Umbilical cord (tissue), 2 donors: ENCODE results near the gene ARHGAP15. TPM values are rescaled to one million over a fixed set of nuclear protein-coding genes. Genes with fewer than 3 reads are reported as not detected.

ENCODE experiments used
- DNase-seq: peaks from one replicate; pipeline ENCODE4 v3.0.0-alpha.2; 2015; ENCODE audit warnings: low spot score
- total RNA-seq: library from RNA; depleted of rRNA; stranded (reverse); fragments of >200 nt; gene quantifications from one replicate; pipeline ENCODE4 v1.2.3, GENCODE V29; 2014; ENCODE audit warnings: low replicate concordance; ENCODE audit not compliant: insufficient read depth

ARHGAP15 gene
- total RNA-seq, 1 donor from 2014 or later = 54.2 TPM

GRCh38 chr2:143686585-143687164 lies 557.5 kb downstream of the ARHGAP15 start:
- no peak for DNase-seq

DNA sequence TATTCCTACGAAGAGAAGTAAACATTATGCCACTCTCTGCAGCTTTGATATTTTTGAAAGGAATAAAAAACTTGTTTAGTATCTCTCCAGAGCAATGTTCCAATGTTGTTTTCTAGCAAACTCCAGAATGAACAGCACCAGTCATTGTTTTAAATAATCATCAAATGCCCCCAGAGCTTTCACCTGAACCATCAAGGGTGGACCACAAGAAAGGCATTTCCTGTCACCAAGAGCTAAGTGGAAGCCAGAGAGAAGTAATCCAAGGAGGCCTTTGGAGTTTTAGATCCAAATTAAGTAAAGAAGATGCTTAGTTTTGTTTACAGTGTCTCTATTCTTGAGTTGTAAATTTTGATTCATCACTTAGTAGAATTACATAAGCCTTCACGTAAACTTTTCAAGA lies 559.0 kb downstream of the ARHGAP15 start:
- DNase-seq = no peak

DNA sequence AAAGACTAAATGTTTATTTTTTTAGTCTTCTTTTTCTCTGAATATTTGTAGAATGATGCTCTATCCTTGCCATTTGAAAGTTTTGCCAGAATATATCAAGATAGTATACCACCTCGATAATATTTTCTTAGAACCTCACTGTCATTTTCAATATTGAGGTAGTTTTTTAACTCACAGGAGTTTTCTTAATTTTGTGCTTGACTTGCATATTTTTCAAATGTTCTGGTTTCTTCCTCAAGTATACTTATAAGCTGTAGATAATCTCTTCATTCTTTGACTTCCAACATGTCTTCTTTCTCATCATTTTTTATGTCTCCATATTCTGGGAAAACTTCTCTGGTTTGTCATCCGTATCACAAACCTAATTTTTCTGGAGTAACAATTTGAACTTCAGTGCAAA lies 559.6 kb downstream of the ARHGAP15 start:
- DNase-seq = no peak

DNA sequence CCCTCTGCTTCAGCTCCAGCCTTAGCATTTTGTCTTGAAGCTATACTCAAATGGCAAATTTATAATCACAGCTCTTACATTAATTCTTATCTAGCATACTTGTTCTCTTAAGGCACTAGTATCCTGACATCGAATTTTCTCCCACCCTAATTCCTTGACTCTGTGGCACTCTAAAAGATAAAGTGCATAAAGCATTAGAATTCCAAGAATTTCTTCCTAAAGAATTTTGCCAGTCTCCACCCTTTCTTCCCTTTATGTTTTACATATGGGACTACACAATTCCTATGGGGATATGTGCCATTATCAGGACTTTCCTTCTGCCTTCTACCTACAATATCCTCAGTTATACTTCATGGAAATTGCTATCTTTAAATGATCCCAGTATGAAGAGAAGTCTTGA lies 560.3 kb downstream of the ARHGAP15 start:
- no peak for DNase-seq

DNA sequence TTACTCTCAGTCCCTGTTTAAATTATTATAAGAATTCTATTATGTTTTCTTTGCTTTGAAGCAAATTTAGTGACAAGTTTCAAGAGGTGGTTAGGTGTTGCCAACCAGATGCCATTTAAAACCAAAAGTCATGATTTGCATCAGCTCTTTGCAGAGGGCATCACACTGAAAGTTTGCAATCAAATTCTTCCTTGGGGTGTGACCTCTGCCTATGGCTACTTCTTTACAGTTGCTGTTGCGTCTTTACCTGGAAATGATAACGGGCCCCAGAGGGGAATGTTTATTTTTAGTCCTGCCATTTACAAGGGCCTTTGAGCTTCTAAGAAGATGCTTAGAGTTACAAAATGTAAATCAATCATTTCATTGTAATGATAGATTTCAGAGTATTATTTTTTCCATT lies 561.0 kb downstream of the ARHGAP15 start:
- DNase-seq = no peak

GRCh38 chr2:143691121-143691520 lies 561.9 kb downstream of the ARHGAP15 start:
- DNase-seq = no peak

DNA sequence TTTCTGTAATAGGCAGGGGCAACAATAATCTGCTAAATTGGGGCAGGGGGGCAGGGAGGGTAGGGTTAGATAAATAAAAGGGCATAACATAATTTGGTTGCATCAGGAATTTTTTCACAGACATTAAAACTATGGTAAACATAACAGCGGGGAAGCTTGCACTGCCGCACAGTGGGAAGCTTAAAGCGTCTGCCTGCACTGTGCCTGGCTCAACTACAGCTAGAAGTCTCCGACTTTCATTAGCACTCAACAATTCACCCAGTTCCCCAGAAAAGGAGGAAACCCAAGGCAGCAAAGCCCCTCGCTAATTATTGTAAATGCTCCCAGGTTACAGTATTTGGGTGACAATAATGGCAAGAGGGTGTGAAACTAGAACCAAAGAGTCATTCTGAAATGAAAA lies 562.9 kb downstream of the ARHGAP15 start:
- no peak for DNase-seq

DNA sequence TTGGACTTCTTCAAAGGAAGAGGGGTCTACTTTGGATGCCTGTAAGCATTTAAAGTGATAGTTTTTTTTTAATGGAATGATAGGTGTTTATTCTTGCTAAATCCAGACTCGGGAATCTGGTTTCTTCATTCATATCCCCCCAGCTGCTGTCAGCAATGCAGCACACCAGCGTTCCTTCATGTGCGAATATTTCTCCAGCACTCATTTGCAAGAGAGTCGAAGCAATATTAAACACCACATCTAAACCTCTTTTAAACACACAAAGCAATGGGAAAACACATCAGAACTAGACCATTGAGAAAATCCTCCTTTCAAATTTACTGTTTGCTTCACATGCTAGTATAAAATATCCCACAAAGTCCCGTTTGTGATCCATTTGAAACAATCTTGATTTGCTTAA lies 563.7 kb downstream of the ARHGAP15 start:
- DNase-seq = peak; percentile 25

DNA sequence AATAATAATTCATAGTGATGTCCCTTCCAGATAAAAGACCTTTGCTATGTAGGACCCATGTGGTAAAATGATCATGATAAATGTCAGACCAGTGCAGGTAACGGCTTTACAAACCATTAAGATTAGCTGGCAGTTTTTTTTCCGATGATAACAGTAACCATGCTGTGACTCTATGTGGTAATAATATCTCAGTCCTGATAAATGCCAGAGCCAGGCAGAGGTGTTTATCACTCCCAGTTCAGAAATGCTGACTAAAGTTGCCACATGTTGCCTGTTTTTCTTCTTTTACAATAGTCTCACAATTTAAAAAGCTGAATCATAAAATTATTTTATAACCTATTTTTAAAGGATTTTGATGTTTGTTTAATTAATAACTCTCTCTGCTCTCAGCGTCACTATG lies 565.1 kb downstream of the ARHGAP15 start:
- peak; percentile 83 for DNase-seq

DNA sequence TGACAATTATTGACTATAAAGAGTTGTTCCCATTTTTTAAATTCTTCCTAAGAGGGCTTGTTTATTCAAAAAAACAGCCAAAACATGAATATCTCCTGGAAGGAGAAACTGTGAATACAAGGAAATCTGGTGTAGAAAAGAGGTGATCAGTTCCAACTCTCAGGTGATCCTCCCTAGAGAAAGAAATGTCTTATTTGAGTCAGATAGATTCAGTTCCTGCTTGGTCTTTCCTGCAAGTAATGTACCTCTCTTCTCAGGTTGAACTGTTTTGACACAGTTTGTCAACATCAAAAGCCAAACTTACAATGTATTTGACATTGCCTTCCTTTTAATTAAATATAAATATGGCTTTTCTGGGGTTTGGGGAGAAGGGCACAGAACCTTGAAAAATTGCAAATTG lies 567.4 kb downstream of the ARHGAP15 start:
- DNase-seq = no peak

GRCh38 chr2:143697744-143698143 lies 568.5 kb downstream of the ARHGAP15 start:
- no peak for DNase-seq

DNA sequence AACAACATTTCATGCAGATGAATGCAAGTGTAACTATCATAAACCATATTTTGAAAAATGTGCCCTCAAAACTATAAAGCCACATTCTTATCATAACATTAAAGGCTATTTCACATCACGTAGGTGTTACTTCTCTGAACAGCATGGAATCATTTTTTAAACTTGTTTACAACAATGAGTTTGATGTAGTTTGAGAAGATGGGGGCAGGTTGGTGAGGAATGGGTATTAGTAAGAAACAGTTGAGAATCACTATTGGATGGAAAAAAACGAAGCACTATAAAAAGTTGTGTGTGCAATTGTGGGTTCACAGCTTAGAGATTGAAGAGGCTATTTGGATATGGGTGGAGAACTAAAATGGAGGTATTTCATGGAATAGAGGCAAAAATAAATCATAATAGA lies 569.1 kb downstream of the ARHGAP15 start:
- no peak for DNase-seq

DNA sequence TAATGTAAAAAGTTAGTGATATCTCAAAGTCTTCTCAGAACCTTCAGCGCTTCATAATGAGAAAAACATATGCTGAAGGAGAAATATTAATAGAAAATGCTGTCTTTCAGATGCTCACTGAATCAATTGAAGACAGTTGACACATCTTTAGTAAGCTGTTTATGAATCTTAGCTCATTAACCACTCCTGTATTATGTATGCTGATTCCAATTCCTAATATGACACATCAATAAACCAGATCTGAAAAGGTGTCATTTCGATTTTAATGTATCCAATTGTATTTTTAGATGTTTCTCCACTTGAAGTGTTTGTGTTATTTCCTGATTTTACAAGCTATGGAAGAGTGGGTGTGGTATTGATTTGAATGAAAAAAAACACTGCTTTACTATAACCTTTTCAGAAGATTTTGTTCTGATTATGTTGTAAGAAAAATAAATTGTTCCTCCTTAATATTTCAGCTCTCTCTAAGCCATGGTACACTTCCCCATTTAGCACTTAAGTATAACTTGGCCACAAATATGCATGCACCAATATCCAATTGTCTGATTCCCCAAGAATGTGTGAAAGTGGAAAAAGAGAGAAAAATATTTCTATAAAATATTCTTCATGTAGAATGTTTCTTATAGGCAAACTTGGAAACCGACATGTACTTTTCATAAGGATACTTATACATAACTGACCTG lies 569.8 kb downstream of the ARHGAP15 start:
- no peak for DNase-seq

DNA sequence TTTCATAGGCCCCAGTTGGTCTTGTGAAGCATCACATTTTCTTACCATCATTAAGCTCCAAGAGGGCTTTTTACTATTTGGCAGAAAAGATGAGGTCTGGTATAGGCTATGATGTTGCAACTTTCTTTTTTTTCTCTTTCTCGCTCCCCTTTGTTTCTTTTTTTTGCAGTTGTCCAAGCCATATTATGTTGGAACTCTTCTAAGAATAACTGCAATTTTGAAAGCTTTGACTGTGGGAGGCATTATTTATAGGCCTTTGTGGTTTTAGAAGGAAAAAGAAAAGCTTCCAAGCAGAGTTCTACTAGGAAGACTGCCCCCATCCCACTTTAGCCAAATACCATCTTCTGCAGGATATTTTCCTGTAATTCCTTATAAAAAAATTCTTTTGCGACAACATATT lies 571.6 kb downstream of the ARHGAP15 start:
- DNase-seq = peak; percentile 22

- DNase-seq = no peak
Observed at GRCh38 chr2:143701785-143702184, 572.6 kb downstream of the ARHGAP15 start.

- DNase-seq = no peak
Observed at GRCh38 chr2:143702931-143703330, 573.7 kb downstream of the ARHGAP15 start.

DNA sequence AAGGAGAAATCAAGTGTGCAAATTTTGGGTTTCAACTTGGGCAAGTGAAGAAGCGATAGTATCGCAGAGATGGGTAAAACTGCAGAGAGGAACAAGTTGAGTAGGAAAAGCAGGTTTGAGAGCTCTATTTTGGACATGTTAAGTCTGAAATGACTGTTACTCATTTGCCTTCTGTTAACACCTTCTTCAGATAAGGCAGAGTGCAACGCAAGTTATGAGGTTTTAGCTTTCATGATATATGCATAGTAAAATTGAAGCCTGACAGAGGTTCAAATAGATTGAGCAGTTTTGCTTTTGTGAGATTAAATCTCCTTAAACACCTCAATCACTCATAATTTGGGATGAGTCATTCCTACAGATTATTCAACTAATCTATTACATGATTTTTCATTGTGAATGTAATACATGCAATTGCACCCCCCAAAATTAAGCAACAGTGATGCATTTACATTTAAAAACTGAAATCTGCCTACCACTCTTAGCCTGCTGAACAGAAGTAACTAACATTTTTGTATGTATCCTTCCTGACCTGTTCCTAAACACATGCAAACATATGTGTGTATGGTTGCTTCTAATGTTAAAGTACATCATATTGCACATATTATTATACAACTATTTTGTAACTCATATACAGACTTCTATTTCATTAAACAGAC lies 575.4 kb downstream of the ARHGAP15 start:
- peak; percentile 59 for DNase-seq

DNA sequence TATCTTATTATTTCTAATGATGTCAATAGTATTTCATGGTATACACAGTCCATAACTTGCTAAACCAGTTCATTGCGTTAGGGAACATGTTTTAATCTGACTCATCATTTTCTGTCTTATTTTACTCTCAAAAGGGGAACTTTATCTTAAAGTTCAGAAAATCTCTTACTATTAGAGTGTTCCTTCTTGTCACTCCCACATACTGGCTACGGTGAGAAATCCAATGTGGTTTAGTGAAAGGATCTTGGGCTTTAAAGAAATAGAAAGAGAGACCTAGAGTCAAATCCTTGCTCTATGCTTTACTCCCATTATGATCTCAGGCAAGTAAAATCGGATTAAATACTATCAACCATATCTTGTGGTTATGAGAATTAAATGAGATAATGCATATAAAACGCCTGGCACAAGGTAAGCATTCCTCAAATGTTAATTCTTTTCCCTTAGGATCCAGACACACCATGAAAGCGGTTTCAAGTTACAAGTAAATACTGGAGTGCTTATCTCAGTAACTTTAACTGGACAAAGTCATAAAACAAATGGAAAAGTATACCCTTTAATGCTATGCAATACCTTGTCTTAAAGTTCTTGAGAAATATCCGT lies 576.0 kb downstream of the ARHGAP15 start:
- peak; percentile 98 for DNase-seq

DNA sequence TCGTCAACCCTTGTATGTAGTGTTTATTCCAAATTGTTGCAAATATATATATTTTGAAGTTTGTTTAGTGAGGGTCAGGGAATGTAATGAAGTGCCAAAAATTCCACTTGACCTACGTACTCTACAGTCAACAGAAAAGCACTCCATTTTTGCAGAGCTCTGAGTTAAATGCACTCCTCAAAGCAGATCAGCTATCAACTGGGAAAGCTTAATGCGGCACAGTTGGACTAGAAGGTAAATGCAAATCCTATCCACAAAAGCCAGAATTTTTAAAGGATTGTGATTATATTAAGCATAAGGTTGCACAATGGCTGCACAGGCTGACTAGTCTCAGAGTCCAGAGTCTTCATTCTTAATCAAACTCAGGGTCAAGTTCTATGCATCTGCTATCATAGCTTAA lies 577.1 kb downstream of the ARHGAP15 start:
- DNase-seq = peak; percentile 97

- peak; percentile 57 for DNase-seq
Observed at GRCh38 chr2:143708682-143709081, 579.5 kb downstream of the ARHGAP15 start.

DNA sequence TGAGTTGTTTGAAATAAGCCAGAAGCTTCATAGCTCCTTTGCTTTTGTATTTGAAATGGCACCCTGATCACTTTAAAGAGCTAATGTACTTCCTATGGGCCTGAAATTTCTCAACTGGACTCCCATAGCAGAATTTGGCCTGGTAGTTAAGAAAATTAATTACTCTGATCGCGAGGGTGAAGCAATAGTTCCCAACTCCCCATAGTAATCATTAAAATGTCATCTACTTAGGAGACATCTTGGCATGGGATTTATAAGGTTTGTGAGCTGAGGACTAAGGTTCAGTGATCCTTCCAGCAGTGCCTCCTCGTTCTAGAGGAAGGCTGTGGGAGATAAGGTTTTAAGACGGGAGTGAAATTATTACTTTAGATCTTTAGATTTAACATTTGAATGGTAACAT lies 581.0 kb downstream of the ARHGAP15 start:
- DNase-seq = no peak

- no peak for DNase-seq
Observed at GRCh38 chr2:143710879-143711278, 581.7 kb downstream of the ARHGAP15 start.

DNA sequence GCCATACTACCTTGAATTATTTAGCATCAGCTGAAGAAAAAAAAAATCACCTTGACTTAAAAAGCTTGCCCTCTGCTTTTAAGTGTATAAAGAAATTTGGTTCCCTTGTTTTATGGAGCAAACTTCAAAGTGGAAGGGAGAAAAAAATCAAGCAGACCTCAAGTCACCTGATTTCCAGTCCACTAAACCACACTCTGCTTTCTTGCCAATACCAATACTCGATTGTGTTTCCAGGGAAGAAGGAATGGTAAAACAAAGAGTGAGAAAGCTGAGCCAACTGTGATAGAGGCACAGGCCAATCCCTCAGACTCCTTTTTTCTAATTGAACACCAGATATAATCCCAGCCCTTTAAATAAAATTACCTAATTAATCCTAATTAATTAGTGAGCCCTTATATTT lies 587.3 kb downstream of the ARHGAP15 start:
- DNase-seq = no peak
